ENCODE results near the gene ZIK1.

Gene ZIK1

GRCh38 chr19:57623091-57623490 lies 39.1 kb downstream of the ZIK1 start:
- no peak for DNase-seq (ENCODE audit: low read depth)
- no peak for TF ChIP-seq CTCF (conservative IDR thresholded peaks at IDR 0.05; ENCODE audit: control insufficient read depth, insufficient read depth, low read depth, low read length)
- H3K4me3 ChIP-seq (ENCODE audit: control insufficient read depth, low read depth, low read length), result no peak overlapping the region

GRCh38 chr19:57632987-57633831 lies 49.3 kb downstream of the ZIK1 start, which contains the start of gene ZNF211:
Gene ZNF211 (plus strand): TSS chr19:57633168. CDS start chr19:57633347, 179 bp downstream.
- peak within 1 kb of the TSS; percentile 87 for H3K4me3 ChIP-seq (ENCODE audit: control insufficient read depth, low read depth, low read length)
- TF ChIP-seq CTCF (conservative IDR thresholded peaks at IDR 0.05; ENCODE audit: control insufficient read depth, insufficient read depth, low read depth, low read length), result no peak
- peak; percentile 93 for DNase-seq (ENCODE audit: low read depth)

GRCh38 chr19:57633832-57634131 lies 49.8 kb downstream of the ZIK1 start:
- no peak for DNase-seq (ENCODE audit: low read depth)

GRCh38 chr19:57637379-57637778 lies 53.4 kb downstream of the ZIK1 start:
- H3K4me3 ChIP-seq (ENCODE audit: control insufficient read depth, low read depth, low read length), result no peak overlapping the region
- no peak for DNase-seq (ENCODE audit: low read depth)
- TF ChIP-seq CTCF (conservative IDR thresholded peaks at IDR 0.05; ENCODE audit: control insufficient read depth, insufficient read depth, low read depth, low read length), result no peak

More at GRCh38 chr19:57633832-57634131, 49.8 kb downstream of the ZIK1 start:
- no peak for TF ChIP-seq CTCF (conservative IDR thresholded peaks at IDR 0.05; ENCODE audit: control insufficient read depth, insufficient read depth, low read depth, low read length)
- peak overlapping the region; percentile 87 for H3K4me3 ChIP-seq (ENCODE audit: control insufficient read depth, low read depth, low read length)

GRCh38 chr19:57641715-57642234 lies 57.8 kb downstream of the ZIK1 start:
- no peak for TF ChIP-seq CTCF (conservative IDR thresholded peaks at IDR 0.05; ENCODE audit: control insufficient read depth, insufficient read depth, low read depth, low read length)
- DNase-seq (ENCODE audit: low read depth), result no peak
- H3K4me3 ChIP-seq (ENCODE audit: control insufficient read depth, low read depth, low read length), result no peak overlapping the region

- no peak for TF ChIP-seq CTCF (conservative IDR thresholded peaks at IDR 0.05; ENCODE audit: control insufficient read depth, insufficient read depth, low read depth, low read length)
- DNase-seq (ENCODE audit: low read depth), result no peak
- no peak overlapping the region for H3K4me3 ChIP-seq (ENCODE audit: control insufficient read depth, low read depth, low read length)
Measured at GRCh38 chr19:57642396-57643046, 58.6 kb downstream of the ZIK1 start.

All from fibroblast of mammary gland (primary cell).